Measurements from ENCODE around the gene SPDYC.

Gene SPDYC

DNA sequence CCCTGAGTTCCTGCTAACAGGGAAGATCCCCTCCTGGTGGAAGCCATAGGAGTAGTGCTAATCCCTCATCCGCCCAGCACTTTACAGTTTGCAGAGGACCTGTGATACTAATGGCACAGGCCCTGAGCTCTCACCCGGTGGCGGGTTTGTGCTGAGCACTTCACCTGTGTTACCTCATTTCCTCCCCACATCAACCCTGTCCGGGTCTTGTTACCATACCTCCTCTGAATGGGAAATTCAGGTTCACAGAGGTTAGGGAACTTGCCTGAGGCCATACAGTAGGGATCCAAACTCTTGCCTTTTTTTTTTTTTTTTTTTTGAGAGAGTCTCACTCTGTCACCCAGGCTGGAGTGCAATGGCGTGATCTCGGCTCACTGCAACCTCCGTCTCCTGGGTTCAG is 36.9 kb downstream of the SPDYC start:
- DNase-seq (ENCODE audit: low spot score): no peak

- no peak for DNase-seq (ENCODE audit: low spot score)
Observed at GRCh38 chr11:65207918-65208784, 38.1 kb downstream of the SPDYC start.

DNA sequence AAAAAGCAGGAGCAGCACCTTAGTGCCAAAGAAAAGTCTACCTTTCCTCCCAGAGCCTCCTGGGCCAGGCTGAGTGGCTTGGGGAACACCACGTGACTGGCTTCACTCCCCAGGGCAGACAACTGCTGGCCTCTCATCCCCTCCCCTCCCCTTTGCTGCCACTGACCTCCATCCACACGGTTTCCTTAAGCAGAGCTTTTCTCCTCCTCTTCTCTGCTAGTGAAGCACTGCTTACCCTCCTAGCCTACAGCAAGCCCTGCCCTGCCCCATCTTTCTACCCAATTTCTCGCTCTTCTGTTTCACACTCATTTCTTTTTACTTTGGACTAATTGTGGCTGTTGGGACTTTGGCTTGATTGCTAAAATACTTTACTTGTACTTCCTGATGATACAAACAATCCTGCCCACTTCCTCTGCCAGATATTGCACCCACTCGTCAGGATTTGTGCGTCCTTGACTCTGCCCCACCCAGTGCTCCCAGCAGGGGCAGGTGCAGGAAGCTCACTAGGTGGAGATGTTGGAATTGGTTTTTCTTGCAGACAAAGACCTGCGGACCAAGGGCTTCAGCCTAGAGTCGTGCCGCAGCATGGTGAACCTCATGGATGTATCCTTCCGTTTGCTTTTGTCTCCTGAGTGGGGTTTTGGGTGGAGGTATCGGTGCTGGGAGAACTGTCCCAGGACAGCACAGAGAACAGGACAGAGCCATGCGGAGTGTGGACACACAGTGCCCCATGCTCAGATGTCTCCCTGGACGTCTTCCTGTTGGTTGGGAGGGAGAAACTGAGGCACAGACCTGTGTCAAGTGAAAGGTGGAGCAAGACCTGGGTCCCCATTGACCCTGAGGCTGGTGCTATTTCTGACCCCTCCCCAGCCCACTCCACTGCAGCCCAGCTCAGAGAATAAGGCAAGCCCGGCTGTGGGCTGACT is 39.0 kb downstream of the SPDYC start:
- DNase-seq (ENCODE audit: low spot score): no peak

GRCh38 chr11:65209711-65210360 is 39.8 kb downstream of the SPDYC start:
- no peak for DNase-seq (ENCODE audit: low spot score)

DNA sequence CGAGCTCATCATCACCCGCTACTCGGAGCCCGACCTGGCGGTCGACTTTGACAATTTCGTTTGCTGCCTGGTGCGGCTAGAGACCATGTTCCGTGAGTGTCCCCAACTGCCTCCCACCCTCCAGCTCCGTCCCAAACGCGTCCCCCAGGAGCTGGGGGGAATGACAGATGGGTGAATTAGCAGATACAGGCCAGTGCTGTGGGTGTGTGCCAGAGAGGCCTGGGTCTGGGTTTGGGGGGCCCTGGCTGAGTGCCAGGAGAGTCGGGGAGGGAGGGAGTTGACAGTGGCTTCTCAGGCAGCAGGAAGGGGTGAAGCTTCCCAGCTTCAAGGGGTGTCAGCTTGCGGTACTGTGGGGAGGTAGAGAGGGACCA is 40.3 kb downstream of the SPDYC start:
- no peak for DNase-seq (ENCODE audit: low spot score)

DNA sequence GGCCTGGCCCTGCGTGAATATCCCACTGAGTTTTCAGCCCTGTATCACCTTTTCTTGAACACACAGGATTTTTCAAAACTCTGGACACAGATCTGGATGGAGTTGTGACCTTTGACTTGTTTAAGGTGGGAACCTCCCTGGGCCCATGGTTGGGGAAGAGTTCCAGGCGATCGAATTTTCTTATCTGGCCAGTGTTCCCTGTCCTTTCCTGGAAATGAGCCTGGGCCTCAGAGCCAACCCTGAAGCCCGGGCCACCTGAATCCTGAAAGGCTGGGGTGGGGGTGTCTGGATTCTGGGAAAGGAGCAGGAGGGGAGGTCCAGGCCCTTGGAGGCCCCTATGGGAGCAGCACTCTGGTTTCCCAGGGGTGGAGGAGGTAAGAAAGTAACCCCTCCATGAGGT is 40.7 kb downstream of the SPDYC start:
- DNase-seq (ENCODE audit: low spot score): no peak

GRCh38 chr11:65211293-65212105 is 41.5 kb downstream of the SPDYC start:
- DNase-seq (ENCODE audit: low spot score): no peak

GRCh38 chr11:65212226-65212801 is 42.3 kb downstream of the SPDYC start:
- no peak for DNase-seq (ENCODE audit: low spot score)

GRCh38 chr11:65213322-65214211 is 43.5 kb downstream of the SPDYC start:
- no peak for DNase-seq (ENCODE audit: low spot score)

GRCh38 chr11:65214212-65214845 is 44.3 kb downstream of the SPDYC start:
- no peak for DNase-seq (ENCODE audit: low spot score)

GRCh38 chr11:65215441-65216076 is 45.5 kb downstream of the SPDYC start:
- peak; percentile 44 for DNase-seq (ENCODE audit: low spot score)

DNA sequence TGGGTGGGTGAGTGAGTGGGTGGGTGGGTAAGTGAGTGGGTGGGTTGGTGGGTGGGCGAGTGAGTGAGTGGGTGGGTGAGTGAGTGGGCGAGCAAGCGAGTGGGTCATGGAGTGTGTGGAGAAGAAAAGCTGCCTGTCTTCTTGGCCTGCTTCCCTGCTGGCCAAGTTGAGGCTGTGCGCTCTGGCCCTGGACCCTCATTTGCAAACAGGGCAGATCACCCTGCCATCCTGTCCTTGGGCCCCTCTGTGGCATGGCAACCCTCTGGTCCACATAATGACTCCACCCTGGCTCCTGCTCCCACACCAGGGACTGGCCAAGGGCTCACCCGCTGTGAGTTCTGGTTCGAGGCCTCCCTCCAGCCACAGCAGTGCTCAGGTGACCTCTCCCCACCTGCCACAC is 46.8 kb downstream of the SPDYC start:
- no peak for DNase-seq (ENCODE audit: low spot score)

DNA sequence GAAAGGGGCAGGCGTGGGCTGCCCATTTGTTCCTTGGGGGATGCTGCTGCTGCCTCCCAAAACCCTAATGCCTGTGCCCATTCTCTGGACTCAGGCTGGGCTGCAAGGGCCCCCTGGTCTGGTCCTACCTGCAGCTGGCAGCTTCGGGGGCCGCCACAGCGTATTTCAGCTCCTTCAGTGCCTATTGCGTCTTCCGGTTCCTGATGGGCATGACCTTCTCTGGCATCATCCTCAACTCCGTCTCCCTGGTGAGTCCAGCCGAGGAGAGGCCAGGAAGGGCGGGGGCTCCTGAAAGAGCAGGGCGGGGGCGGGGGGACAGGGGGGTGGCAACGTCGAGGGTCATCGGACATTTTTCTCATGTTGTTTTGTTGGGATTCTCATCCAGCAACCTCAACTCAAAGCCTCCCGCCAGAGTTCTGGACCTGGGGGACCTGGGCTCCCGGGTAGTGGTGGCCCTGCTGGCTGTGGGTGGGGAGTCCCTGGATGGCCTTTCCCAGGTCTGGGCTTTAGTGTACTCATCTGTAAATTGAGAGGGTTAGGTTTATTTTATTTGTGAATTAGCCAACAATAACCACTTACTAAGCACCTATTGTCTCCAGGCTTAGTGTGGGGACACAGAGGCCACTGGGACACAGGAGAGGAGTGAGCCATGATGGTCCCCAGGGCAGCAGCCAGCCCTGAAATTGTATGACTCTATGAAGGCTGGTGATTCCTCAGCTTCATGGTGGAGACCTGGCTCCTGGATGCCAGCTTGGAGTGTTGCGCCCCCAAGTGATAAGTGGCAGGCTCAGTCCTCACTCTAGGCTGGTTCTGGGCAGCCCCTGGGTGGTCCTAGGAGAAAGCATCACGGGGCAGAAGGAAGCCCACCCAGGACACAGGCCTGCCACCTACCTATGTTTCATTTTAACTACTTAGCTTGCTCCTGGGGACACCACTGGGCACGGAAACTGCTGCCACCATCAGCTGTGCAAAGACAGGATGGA is 47.7 kb downstream of the SPDYC start:
- no peak for DNase-seq (ENCODE audit: low spot score)

DNA sequence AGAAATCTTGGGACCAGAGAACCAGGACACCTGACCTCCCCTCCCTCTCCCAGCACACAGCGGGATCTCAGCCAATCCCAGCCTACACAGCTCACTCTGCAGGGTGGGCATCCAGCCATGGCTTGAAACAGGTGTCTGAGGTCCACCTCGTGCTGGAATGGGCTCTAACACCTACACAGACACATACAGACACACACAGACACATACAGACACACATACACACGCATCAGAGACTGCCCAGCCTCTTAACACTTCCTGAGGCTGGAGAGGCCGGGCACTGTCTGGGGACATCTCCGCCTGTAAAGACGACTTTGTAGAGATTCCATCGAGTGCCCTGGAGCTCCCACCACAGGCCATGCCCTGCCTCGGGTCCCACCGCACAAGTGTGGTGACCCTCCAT is 48.4 kb downstream of the SPDYC start:
- no peak for DNase-seq (ENCODE audit: low spot score)

- no peak for DNase-seq (ENCODE audit: low spot score)
Observed at GRCh38 chr11:65219930-65220213, 49.8 kb downstream of the SPDYC start.

- no peak for DNase-seq (ENCODE audit: low spot score)
Observed at GRCh38 chr11:65221026-65221425, 51.0 kb downstream of the SPDYC start.
